WI38 (cell line): ENCODE data around the gene PEX13.

Experiments used
- H3K4me3 ChIP-seq: 2 replicates; pipeline ENCODE4 v1.5.1; 2011; ENCODE audit warnings: low read depth, mild to moderate bottlenecking, control low read depth, low read length
- TF ChIP-seq, protein P1 (sequence below): IDR thresholded peaks from 2 replicates; pipeline ENCODE4 v1.5.1; 2012; ENCODE audit warnings: low read depth, mild to moderate bottlenecking, control low read depth, low read length

PEX13 gene

GRCh38 chr2:61045999-61046398 is 28.5 kb downstream of the PEX13 start:
- no peak overlapping the region for H3K4me3 ChIP-seq
- TF ChIP-seq, protein P1, sequence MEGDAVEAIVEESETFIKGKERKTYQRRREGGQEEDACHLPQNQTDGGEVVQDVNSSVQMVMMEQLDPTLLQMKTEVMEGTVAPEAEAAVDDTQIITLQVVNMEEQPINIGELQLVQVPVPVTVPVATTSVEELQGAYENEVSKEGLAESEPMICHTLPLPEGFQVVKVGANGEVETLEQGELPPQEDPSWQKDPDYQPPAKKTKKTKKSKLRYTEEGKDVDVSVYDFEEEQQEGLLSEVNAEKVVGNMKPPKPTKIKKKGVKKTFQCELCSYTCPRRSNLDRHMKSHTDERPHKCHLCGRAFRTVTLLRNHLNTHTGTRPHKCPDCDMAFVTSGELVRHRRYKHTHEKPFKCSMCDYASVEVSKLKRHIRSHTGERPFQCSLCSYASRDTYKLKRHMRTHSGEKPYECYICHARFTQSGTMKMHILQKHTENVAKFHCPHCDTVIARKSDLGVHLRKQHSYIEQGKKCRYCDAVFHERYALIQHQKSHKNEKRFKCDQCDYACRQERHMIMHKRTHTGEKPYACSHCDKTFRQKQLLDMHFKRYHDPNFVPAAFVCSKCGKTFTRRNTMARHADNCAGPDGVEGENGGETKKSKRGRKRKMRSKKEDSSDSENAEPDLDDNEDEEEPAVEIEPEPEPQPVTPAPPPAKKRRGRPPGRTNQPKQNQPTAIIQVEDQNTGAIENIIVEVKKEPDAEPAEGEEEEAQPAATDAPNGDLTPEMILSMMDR = no peak

- TF ChIP-seq, protein P1 = no peak
- no peak overlapping the region for H3K4me3 ChIP-seq
Observed at GRCh38 chr2:61055557-61055956, 38.0 kb downstream of the PEX13 start.

DNA sequence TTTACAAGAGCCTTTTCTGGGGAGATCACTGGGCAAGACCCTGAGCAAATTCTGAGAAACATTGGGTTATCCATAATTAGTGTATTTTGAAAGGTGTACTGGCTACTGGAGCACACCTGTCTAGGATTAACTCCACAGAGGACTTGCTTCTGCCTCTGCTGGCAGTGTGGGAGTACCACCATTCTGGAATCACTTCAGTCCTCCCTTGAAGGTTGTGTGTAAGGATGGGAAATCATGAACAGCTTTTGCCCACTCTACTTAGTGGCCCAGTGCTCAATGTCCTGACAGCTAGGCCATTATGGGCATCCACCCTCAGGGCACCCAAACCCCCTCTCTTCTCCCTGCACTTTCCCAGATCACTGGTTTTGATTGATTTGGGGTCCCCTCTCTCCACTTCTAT is 40.0 kb downstream of the PEX13 start:
- TF ChIP-seq, protein P1 = no peak
- no peak overlapping the region for H3K4me3 ChIP-seq

GRCh38 chr2:61059382-61059781 is 41.9 kb downstream of the PEX13 start:
- TF ChIP-seq, protein P1 = no peak

DNA sequence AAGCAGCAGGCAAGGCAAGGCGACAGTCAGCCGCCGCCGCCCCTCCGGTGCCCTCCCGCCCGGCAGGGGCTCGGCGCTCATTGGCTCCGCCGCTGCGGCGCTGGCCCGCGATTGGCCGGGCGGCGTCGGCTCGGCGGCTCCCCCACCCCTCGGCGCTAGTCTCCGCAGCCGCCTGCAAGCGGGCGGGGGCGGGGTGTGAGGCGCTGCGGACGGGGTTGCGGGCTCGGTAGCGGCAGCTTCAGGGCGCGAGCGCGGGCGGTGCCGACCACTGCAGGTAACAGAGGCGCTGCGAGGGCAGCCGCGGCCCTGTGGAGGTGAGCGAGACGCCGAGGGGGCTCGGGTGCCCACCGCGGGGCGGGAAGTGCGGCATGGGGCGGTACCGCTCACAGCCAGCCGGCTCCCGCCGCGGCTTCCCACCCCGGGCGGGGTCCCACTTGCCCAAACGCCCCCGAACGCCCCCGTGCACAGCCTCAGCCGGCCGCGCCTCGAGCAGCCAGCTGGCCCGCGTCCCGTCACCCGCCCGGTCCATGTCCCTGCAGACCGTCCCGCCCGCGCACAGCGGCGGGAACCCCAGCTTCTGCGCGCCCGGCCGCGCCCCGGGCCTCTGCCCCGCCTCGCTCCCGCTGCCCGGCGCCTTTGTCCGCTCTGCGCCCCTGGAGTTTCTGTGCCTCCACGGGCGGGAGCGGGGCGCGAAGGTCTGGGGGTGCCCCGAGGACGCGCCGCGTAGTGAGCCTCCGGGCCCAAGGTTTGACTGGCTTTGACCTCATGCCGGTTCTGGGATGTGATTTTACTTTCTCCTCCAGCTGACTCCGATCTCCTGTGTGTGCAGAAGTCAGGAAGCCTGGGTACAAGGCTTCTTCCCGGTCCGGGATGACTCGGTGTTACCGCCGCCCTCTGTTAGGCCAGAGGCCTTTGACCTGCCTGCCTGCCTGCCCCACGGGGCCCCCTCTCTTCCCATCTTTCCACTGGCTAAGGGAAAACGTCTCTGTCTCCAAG is 48.5 kb downstream of the PEX13 start, which contains the start of gene SANBR:
SANBR (plus strand) TSS at position 158 of the 996 bp plus-strand sequence. CDS start 4,480 bp downstream, outside the sequence.
- TF ChIP-seq, protein P1 = no peak
- peak within 1 kb of the TSS; percentile 80 for H3K4me3 ChIP-seq

More at GRCh38 chr2:61059382-61059781, 41.9 kb downstream of the PEX13 start:
- H3K4me3 ChIP-seq = no peak overlapping the region

GRCh38 chr2:61074100-61074499 is 56.6 kb downstream of the PEX13 start:
- TF ChIP-seq, protein P1 = no peak
- H3K4me3 ChIP-seq = no peak overlapping the region

DNA sequence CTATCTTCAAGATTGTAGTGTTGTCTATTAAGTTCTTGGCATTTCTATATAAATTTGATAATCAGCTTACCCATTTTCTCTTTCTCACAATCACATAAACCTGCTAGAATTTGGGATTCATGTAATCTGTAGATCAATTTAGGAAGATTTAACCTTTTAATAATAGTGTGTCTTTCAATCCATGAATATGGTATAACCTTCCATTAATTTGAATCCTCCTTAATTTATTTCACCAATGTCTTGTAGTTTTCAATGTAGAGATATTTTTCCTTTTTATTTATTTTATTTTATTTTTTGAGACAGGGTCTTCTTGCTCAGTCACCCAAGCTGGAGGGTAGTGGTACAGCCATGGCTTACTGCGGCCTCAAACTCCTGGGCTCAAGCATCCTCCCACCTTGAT is 68.4 kb downstream of the PEX13 start:
- H3K4me3 ChIP-seq = no peak overlapping the region
- TF ChIP-seq, protein P1 = no peak
